ENCODE data around the gene LAMA5.

GRCh38 chr20:62381202-62381797 lies 14.2 kb upstream of the LAMA5 start:
- TF ChIP-seq CTCF (conservative IDR thresholded peaks at IDR 0.05 in 1 of 2, IDR thresholded peaks at IDR 0.05 in 1 of 2; ENCODE audit: extremely low read depth in 1 of 2, insufficient read depth in 1 of 2, low read depth in 1 of 2, low read length in 2 of 2), result no peak
- no peak for TF ChIP-seq EZH2 (IDR thresholded peaks at IDR 0.05; ENCODE audit: borderline replicate concordance, low read length)

All from mammary epithelial cell (primary cell).